ENCODE measurements around the gene PER3.
A peak's percentile ranks its signal among the peaks of the same experiment; 100 is the strongest.

DNA sequence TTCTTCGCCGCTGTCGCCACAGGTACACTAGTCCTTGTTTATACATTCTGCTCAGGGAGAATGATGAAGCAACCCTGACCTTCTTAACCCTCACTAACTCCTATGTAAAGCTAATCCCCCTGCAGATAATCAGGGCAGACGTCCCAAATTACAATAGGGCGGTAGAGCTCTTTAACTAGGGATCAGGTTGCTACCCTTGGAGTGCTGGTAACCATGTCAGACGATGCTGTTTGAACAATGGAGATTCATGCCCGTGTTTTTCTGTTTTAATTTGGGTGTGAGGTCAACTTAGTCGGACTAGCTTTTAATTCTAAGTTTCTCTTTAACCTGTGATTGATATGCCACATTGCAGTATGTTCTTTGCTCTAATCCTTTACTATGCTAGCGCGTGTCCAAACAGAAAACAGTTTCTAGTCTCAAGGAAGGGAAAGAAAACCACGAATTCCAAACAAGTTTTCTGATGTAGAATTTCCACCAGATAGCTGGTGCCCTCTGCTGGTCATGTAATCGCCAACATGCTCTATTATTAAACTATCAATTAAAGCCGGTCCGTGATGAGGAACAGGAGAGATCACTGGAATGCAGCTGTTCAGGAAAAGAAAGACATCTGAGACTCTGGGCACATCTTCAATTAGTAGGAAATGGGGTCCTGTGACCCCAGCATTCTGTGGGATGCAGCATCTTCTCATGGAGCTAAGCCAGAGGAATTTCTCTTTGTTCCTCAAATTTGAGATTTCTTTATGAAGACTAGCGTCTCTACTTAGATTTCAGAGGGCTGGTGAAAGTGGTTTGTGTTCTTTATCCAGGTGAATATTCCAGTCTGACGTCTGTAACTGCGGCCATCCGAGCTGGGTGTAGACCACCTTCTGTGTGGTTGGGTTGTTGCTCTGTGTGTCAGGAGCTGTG is 31.3 kb upstream of the PER3 start:
- TF ChIP-seq EZH2 (IDR thresholded peaks at IDR 0.05; ENCODE audit: low read length, missing control alignments) (no peak), CTCF (conservative IDR thresholded peaks at IDR 0.05 in 1 of 2, IDR thresholded peaks at IDR 0.05 in 1 of 2; ENCODE audit: low read depth in 1 of 2, low read length in 2 of 2) (peak; percentile 76 to 81)

Data from fibroblast of lung (primary cell).